Activated T-helper 9 cell treated with anti-CD3 and anti-CD28 coated beads, Interleukin-2, amount 50 U/mL, for 16 hours (primary cell): ENCODE data around the gene CDH22.

Experiments used
- DNase-seq: peaks from one replicate; pipeline ENCODE4 v3.0.0-alpha.2; 2020; ENCODE audit warnings: low read depth

Gene CDH22

GRCh38 chr20:46195264-46196036 is 112.8 kb downstream of the CDH22 start:
- DNase-seq: no peak

- DNase-seq: no peak
These were observed 113.9 kb downstream of the CDH22 start for GRCh38 chr20:46194409-46194808.

GRCh38 chr20:46192376-46192944 is 115.8 kb downstream of the CDH22 start:
- no peak for DNase-seq

GRCh38 chr20:46191611-46192010 is 116.7 kb downstream of the CDH22 start:
- no peak for DNase-seq

- no peak for DNase-seq
These were observed 117.1 kb downstream of the CDH22 start for GRCh38 chr20:46191168-46191540.

- no peak for DNase-seq
These were observed 117.7 kb downstream of the CDH22 start for GRCh38 chr20:46190478-46191167.

GRCh38 chr20:46188866-46189541 is 119.3 kb downstream of the CDH22 start:
- no peak for DNase-seq

GRCh38 chr20:46186210-46186609 is 122.1 kb downstream of the CDH22 start:
- no peak for DNase-seq

- no peak for DNase-seq
These were observed 122.9 kb downstream of the CDH22 start for GRCh38 chr20:46185353-46185752.

- no peak for DNase-seq
These were observed 124.5 kb downstream of the CDH22 start for GRCh38 chr20:46183768-46184167.

GRCh38 chr20:46182276-46183200 is 125.8 kb downstream of the CDH22 start:
- no peak for DNase-seq

GRCh38 chr20:46179862-46180261 is 128.4 kb downstream of the CDH22 start:
- DNase-seq: no peak

- DNase-seq: no peak
These were observed 129.4 kb downstream of the CDH22 start for GRCh38 chr20:46178891-46179290.

- DNase-seq: no peak
These were observed 130.5 kb downstream of the CDH22 start for GRCh38 chr20:46177768-46178167.

- no peak for DNase-seq
These were observed 131.4 kb downstream of the CDH22 start for GRCh38 chr20:46176739-46177378.

GRCh38 chr20:46175127-46175494 is 133.2 kb downstream of the CDH22 start:
- DNase-seq: no peak

- peak; percentile 49 for DNase-seq
These were observed 133.7 kb downstream of the CDH22 start for GRCh38 chr20:46174469-46175126.

GRCh38 chr20:46173652-46174468 is 134.4 kb downstream of the CDH22 start:
- DNase-seq: no peak

- DNase-seq: no peak
These were observed 135.2 kb downstream of the CDH22 start for GRCh38 chr20:46172961-46173536.
